ENCODE results near the gene ADAM12. TPM values are rescaled to one million over a fixed set of nuclear protein-coding genes. Genes with fewer than 3 reads are reported as not detected.

Gene ADAM12
- total RNA-seq, 1 experiment from 2014 or later: not detected

GRCh38 chr10:126321440-126321839, 66.8 kb downstream of the ADAM12 start:
- Mint-ChIP-seq H3K9me3 (ENCODE audit: low read depth, unreplicated experiment) (no peaks in the 10 kb centered on the region), H3K36me3 (ENCODE audit: insufficient read depth, unreplicated experiment) (no peaks in the 10 kb centered on the region), H3K27ac (ENCODE audit: unreplicated experiment) (no peak overlapping the region), H3K4me1 (ENCODE audit: low read depth, unreplicated experiment) (no peaks in the 10 kb centered on the region), H3K4me3 (ENCODE audit: low read depth, unreplicated experiment) (no peak overlapping the region), H3K27me3 (ENCODE audit: unreplicated experiment) (peaks cover 31% of the 10 kb centered on the region)
- no peak for DNase-seq
- no TSS peak for BruUV-seq (replicated peaks)
- CTCF ChIA-PET: no interaction called here
- intact Hi-C loops (cut with micrococcal nuclease; ENCODE audit: unreplicated experiment): no loop called here
- no peak for TF ChIP-seq CTCF (IDR thresholded peaks at IDR 0.05; ENCODE audit: unreplicated experiment)

DNA sequence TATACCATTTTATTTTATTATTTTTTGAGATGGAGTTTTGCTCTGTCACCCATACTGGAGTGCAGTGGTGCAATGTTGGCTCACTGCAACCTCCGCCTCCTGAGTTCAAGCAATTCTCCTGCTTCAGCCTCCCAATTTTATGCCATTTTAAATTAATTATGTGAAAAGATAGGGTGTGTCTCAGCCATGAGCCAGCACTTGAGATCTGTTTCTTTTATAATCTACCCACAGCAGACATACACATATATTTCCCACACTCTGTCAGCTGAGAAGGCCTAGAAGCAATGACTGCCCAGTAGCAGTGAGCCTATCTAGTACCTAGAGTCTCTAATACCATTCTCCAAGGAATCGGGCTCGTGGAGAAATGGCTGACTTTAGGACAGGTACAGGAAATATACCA, 70.5 kb downstream of the ADAM12 start:
- TF ChIP-seq CTCF (IDR thresholded peaks at IDR 0.05; ENCODE audit: unreplicated experiment): no peak
- no peaks in the 10 kb centered on the region for H3K9me3 Mint-ChIP-seq (ENCODE audit: low read depth, unreplicated experiment)
- no peak overlapping the region for H3K4me3 Mint-ChIP-seq (ENCODE audit: low read depth, unreplicated experiment)
- DNase-seq: no peak
- no TSS peak for BruUV-seq (replicated peaks)
- no peaks in the 10 kb centered on the region for H3K36me3 Mint-ChIP-seq (ENCODE audit: insufficient read depth, unreplicated experiment)
- no peaks in the 10 kb centered on the region for H3K4me1 Mint-ChIP-seq (ENCODE audit: low read depth, unreplicated experiment)
- CTCF ChIA-PET: no interaction called here
- no peak overlapping the region for H3K27ac Mint-ChIP-seq (ENCODE audit: unreplicated experiment)
- intact Hi-C loops (cut with micrococcal nuclease; ENCODE audit: unreplicated experiment): no loop called here
- peaks cover 30% of the 10 kb centered on the region for H3K27me3 Mint-ChIP-seq (ENCODE audit: unreplicated experiment)

DNA sequence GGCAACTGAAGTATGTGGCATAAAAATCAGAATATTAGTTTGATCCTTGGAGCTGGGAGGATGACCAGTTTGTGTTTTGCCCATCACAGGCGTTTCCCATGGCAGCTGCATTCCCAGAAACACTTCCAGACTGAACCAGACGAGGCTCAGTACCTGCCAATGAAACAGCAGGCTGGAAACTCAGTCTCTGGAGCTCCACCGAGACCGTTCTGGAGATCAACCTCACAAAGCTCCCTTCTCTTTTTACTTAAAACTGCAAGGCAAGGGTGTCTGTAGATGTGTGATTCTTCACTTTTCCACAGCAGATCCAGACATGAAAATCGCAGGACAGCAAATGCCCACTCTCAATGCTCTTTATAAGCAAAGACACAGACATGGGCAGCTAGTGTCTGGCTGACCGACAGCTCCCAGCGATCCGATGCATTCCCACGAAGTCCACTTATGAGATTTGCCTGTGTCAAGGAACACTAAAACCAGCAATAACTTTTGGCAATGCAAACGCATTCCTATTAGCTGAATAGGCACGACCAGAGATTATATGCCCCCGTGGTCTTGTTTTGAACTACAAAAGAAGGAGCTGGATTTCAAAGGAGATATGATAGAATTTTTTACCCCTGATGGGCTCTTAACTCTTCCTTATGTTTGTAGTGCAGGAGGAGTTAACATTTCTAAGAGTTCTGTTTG, 72.6 kb downstream of the ADAM12 start:
- H3K4me1 Mint-ChIP-seq (ENCODE audit: low read depth, unreplicated experiment): no peaks in the 10 kb centered on the region
- CTCF ChIA-PET: no interaction called here
- no TSS peak for BruUV-seq (replicated peaks)
- no peak overlapping the region for H3K27ac Mint-ChIP-seq (ENCODE audit: unreplicated experiment)
- intact Hi-C loops (cut with micrococcal nuclease; ENCODE audit: unreplicated experiment): no loop called here
- no peak for DNase-seq
- peaks cover 40% of the 10 kb centered on the region for H3K27me3 Mint-ChIP-seq (ENCODE audit: unreplicated experiment)
- H3K4me3 Mint-ChIP-seq (ENCODE audit: low read depth, unreplicated experiment): no peak overlapping the region
- no peaks in the 10 kb centered on the region for H3K36me3 Mint-ChIP-seq (ENCODE audit: insufficient read depth, unreplicated experiment)
- no peaks in the 10 kb centered on the region for H3K9me3 Mint-ChIP-seq (ENCODE audit: low read depth, unreplicated experiment)
- TF ChIP-seq CTCF (IDR thresholded peaks at IDR 0.05; ENCODE audit: unreplicated experiment): no peak

GRCh38 chr10:126314863-126315493, 73.3 kb downstream of the ADAM12 start:
- Mint-ChIP-seq H3K9me3 (ENCODE audit: low read depth, unreplicated experiment) (no peaks in the 10 kb centered on the region), H3K36me3 (ENCODE audit: insufficient read depth, unreplicated experiment) (no peaks in the 10 kb centered on the region), H3K4me3 (ENCODE audit: low read depth, unreplicated experiment) (no peak overlapping the region), H3K27me3 (ENCODE audit: unreplicated experiment) (peaks cover 46% of the 10 kb centered on the region), H3K27ac (ENCODE audit: unreplicated experiment) (no peak overlapping the region), H3K4me1 (ENCODE audit: low read depth, unreplicated experiment) (no peaks in the 10 kb centered on the region)
- CTCF ChIA-PET: no interaction called here
- no peak for DNase-seq
- intact Hi-C loops (cut with micrococcal nuclease; ENCODE audit: unreplicated experiment): no loop called here
- no TSS peak for BruUV-seq (replicated peaks)
- no peak for TF ChIP-seq CTCF (IDR thresholded peaks at IDR 0.05; ENCODE audit: unreplicated experiment)

All from Calu3 (cell line).